GM04504 (cell line): Measurements from ENCODE around the gene RASA4.
"Not testable (repeated sequence)": the region's sequence is repeated elsewhere in the genome, so short reads cannot be mapped to it uniquely, and the experiment has no call there.

Experiments
- DNase-seq: peaks from one replicate; pipeline ENCODE4 v3.0.0-alpha.2; 2012; ENCODE audit warnings: low read depth

RASA4 gene

GRCh38 chr7:102543596-102543995, 73.0 kb downstream of the RASA4 start, which contains the start of gene UPK3BL2:
TSS of gene UPK3BL2 (minus strand) at chr7:102543696. CDS start at chr7:102543636, 60 bp downstream.
- DNase-seq = not testable (repeated sequence)

GRCh38 chr7:102542771-102543170, 73.8 kb downstream of the RASA4 start:
- not testable (repeated sequence) for DNase-seq

DNA sequence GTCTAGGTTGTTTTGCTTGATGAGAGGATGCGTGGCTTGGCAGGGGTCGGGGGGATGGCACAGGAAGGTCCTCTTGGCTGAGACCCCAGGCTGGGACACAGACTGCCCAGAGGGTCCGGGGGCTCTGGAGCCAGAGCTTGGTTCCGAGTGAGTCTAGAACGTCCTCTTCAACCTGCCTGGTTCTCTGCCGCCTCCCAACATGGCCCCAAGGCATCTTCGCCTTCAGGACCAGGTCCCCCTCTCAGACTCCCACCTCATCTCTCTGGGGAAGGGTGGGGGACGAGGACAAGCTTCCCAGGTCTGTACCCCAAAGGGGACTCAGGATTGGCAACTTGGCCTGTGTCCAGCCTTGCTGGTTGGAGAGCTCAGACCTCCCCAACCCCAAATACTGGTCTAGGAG, 74.5 kb downstream of the RASA4 start:
- DNase-seq = not testable (repeated sequence)

DNA sequence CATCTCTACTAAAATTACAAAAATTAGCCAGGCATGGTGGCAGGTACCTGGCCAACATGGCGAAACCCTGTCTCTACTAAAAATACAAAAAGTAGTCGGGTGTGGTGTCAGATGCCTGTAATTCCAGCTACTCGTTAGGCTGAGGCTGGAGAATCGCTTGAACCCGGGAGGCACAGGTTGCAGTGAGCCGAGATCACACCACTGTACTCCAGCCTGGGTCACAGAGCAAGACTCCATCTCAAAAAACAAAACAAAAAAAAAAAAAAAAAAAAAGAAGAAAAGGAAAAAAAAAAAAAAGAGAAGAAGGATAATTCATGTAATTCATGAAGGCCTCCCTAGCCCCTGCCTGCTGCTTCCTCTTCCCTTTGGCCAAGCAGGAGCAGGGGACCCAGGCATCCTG, 76.0 kb downstream of the RASA4 start:
- DNase-seq = not testable (repeated sequence)

DNA sequence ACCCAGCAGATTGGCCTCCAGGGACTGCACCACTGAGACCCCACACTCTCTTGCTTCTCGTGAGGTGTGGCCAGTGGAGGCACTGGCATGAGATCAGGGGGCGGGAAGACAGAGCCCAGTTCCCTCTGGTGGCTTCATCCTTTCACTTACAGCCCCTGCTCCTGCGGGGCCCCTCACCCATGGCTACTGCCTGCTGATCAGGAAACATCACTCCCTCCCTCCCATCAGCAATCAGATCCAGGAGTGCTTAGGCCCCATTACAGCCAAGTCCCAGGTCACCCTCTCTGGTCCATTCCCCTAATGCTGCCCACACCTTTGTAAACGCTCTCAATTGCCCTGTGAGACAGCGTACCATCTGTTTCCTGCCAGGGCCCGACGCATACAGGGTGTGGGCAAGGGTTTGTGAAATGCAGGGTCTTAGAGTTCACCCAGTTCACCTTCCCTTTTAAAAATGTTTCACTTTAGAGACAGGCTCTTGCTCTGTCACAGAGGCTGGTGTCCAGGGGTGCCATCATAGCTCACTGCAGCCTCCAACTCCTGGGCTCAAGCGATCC, 81.4 kb downstream of the RASA4 start:
- DNase-seq = not testable (repeated sequence)

- not testable (repeated sequence) for DNase-seq
Measured at GRCh38 chr7:102532127-102532526, 84.4 kb downstream of the RASA4 start.

GRCh38 chr7:102531583-102531982, 85.0 kb downstream of the RASA4 start:
- DNase-seq = not testable (repeated sequence)

DNA sequence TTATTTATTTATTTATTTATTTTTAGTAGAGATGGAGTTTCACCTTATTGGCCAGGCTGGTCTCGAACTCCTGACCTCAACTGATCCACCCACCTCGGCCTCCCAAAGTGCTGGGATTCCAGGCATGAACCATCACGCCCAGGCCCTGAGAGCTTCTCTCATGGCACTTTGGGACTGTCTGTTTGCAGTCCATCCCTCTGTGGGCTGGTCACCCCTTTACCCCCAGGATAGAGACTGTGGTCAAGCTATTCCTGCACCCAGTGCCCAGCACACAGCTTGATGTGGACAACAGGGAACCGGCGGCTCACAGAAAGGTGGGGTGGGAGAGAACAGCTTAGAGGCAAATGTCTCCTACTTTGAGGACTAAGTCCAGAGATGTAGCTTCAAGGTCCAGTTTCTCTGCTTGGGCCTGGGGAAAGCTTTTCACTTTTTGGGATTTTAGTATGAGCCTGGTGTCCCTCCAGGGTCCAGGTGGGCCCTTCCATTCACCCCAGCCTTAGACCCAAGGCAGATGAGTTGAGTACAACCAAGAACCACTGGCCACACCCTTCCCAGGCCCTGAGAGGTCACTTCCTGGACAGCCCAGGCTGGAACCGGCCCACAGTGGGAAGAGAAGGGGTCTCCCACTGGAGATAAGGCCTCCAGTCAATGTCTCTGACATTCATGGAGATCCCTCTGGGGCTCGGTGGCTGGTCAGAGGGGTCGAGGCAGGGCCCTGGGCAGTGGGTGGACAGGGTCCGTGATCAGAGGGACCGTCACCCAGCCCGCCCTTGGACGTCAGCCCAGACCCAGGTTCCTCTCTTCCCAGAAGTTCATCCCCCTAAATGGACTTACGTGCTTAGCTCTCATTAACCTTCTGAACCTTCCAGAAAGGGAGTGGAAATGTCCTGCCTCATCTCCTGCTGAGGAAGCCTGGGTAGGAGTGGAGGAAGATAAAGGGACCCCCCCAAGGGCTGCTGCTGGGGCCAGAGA, 88.4 kb downstream of the RASA4 start:
- not testable (repeated sequence) for DNase-seq

- not testable (repeated sequence) for DNase-seq
Measured at GRCh38 chr7:102527182-102527581, 89.4 kb downstream of the RASA4 start.

DNA sequence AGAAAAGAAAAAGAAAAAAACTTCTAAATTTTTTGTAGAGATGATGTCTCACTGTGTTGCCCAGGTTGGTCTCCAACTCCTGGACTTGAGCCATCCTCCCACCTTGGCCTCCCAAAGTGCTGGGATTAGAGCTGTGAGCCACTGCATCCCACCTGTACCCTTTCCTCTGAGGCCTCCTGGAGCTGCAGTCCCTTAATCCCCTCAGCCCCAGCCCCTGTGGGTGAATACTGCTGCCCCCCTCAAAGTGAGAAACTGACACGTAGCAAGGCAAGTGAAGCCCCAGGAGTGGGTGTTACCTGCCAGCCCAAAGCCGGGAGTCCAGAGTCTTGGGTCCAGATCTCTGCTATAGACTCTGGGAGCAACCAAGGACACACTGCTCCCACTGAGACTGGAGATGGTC, 91.8 kb downstream of the RASA4 start:
- not testable (repeated sequence) for DNase-seq
